ENCODE results near the gene PODXL. TPM values are rescaled to one million over a fixed set of nuclear protein-coding genes. Genes with fewer than 3 reads are reported as not detected.

The PODXL gene
- polyA plus RNA-seq, 2 of the 4 experiments (the other 2 are of a cell fraction) = 13.2 to 35.3 TPM

DNA sequence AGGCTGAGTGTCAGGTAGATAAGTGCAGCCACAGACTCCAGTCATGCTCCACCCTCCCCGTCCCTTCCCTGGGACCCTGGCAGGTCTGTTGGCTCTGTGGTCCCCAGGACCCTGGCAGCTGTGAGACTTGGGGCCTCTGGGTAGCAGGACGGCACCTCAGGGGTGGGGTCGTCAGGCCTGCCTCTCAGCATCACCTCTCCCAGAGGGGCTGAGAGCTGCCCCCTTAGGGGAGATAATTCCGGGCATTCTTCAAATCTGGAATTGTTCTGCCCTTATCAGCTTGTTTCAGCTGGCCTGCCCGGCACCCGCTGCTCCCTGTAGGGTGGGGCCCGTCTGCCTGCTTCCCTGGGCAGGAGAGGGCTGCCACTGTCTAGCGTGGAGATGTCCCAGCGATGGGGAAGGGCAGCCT, 23.3 kb downstream of the PODXL start:
- Histone ChIP-seq H3K9me3 (no peaks in the 10 kb centered on the region), H3K4me3 (no peak overlapping the region), H3K27ac (no peak overlapping the region), H3K4me2 (no peak overlapping the region), H3K4me1 (peaks cover 7% of the 10 kb centered on the region)
- WGBS (ENCODE audit: missing lambda C conversion rate) = 76% methylated on average over 7 of the region's 9 CpGs
- POLR2A ChIA-PET = no interaction called here
- FAIRE-seq (no peak), DNase-seq (ENCODE audit: low read depth in 1 of 2, low spot score in 1 of 2) (no peak), ATAC-seq (no peak; a peak in 1 of 6 replicates)
- TF ChIP-seq HOXA7 (CRISPR knock-in tag; IDR thresholded peaks at IDR 0.05) (no peak), CBX2 (IDR thresholded peaks at IDR 0.05; ENCODE audit: borderline replicate concordance, low read depth) (no peak), JUN (IDR thresholded peaks at IDR 0.05) (no peak), PHF8 (IDR thresholded peaks at IDR 0.05; ENCODE audit: borderline replicate concordance, low read depth) (no peak), SREBF2 (IDR thresholded peaks at IDR 0.05) (no peak), CEBPB (IDR thresholded peaks at IDR 0.05) (no peak), FOSL2 (IDR thresholded peaks at IDR 0.05) (no peak), FOSL2 (CRISPR knock-in tag; IDR thresholded peaks at IDR 0.05) (no peak), FOXS1 (CRISPR knock-in tag; IDR thresholded peaks at IDR 0.05) (no peak), PBX3 (IDR thresholded peaks at IDR 0.05) (no peak), ESRRA (IDR thresholded peaks at IDR 0.05; ENCODE audit: borderline replicate concordance, low read length) (no peak), GATA3 (IDR thresholded peaks at IDR 0.05; ENCODE audit: borderline replicate concordance) (no peak), E2F6 (IDR thresholded peaks at IDR 0.05; ENCODE audit: borderline replicate concordance, low read depth) (no peak), ATOH8 (CRISPR knock-in tag; IDR thresholded peaks at IDR 0.05; ENCODE audit: low read depth) (no peak), NR3C1 (IDR thresholded peaks at IDR 0.05) (no peak), RAD21 (conservative IDR thresholded peaks at IDR 0.05 in 1 of 2, IDR thresholded peaks at IDR 0.05 in 1 of 2) (no peak), RFX5 (IDR thresholded peaks at IDR 0.05) (no peak), BCL3 (IDR thresholded peaks at IDR 0.05) (no peak)
- TF ChIP-seq, protein P1, sequence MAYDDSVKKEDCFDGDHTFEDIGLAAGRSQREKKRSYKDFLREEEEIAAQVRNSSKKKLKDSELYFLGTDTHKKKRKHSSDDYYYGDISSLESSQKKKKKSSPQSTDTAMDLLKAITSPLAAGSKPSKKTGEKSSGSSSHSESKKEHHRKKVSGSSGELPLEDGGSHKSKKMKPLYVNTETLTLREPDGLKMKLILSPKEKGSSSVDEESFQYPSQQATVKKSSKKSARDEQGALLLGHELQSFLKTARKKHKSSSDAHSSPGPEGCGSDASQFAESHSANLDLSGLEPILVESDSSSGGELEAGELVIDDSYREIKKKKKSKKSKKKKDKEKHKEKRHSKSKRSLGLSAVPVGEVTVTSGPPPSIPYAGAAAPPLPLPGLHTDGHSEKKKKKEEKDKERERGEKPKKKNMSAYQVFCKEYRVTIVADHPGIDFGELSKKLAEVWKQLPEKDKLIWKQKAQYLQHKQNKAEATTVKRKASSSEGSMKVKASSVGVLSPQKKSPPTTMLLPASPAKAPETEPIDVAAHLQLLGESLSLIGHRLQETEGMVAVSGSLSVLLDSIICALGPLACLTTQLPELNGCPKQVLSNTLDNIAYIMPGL (CRISPR knock-in tag; IDR thresholded peaks at IDR 0.05; ENCODE audit: borderline replicate concordance) = no peak
- CTCF ChIA-PET = interaction anchor here (1.2 to 4.7 kb wide), 4 partner anchors 13 to 122 kb away, joined by 4 to 27 read pairs (median 6); no protein-coding TSS in a partner anchor

DNA sequence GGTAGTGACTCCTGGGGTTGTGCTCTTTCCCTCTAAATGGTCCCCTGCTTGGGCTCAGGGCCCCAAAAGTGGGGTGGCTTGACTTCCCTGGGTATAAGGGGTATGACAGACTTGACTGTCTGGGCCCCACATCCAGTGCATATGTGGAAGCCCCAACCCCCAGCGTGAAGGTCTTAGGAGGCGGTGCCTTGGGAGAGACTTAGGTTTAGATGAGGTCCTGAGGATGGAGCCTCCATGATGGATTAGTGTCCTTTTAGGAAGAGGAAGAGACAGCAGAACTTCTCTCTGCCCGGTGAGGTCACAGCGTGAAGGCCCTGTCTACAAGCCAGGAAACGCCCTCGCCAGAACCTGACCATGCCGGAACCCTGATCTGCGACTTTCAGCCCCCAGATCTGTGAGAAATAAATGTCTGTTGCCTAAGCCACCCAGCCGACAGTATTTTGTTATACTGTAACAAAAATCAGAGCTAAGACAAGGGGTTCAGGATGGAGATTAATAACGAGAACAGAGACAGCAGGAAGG, 23.8 kb downstream of the PODXL start:
- no peak for DNase-seq (ENCODE audit: low read depth in 1 of 2, low spot score in 1 of 2)
- no peak for TF ChIP-seq ESRRA (IDR thresholded peaks at IDR 0.05; ENCODE audit: borderline replicate concordance, low read length)
- TF ChIP-seq ZFP36 (IDR thresholded peaks at IDR 0.05; ENCODE audit: borderline replicate concordance, partially characterized antibody) = no peak
- no peak for TF ChIP-seq BHLHE40 (IDR thresholded peaks at IDR 0.05; ENCODE audit: low read depth, low read length)
- TF ChIP-seq, protein P2, sequence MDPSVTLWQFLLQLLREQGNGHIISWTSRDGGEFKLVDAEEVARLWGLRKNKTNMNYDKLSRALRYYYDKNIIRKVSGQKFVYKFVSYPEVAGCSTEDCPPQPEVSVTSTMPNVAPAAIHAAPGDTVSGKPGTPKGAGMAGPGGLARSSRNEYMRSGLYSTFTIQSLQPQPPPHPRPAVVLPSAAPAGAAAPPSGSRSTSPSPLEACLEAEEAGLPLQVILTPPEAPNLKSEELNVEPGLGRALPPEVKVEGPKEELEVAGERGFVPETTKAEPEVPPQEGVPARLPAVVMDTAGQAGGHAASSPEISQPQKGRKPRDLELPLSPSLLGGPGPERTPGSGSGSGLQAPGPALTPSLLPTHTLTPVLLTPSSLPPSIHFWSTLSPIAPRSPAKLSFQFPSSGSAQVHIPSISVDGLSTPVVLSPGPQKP (IDR thresholded peaks at IDR 0.05; ENCODE audit: low read depth, low read length) = no peak
- no peak for TF ChIP-seq RARB (CRISPR knock-in tag; IDR thresholded peaks at IDR 0.05)
- TF ChIP-seq HOXB13 (CRISPR knock-in tag; IDR thresholded peaks at IDR 0.05; ENCODE audit: low read depth) = no peak
- no peak for TF ChIP-seq HEYL (CRISPR knock-in tag; IDR thresholded peaks at IDR 0.05)
- no peak for TF ChIP-seq FOXS1 (CRISPR knock-in tag; IDR thresholded peaks at IDR 0.05)
- no peak for TF ChIP-seq MYC (IDR thresholded peaks at IDR 0.05; ENCODE audit: borderline replicate concordance, low read length)
- no peak for TF ChIP-seq ZSCAN20 (CRISPR knock-in tag; IDR thresholded peaks at IDR 0.05)
- no peak for TF ChIP-seq RAD21 (conservative IDR thresholded peaks at IDR 0.05 in 1 of 2, IDR thresholded peaks at IDR 0.05 in 1 of 2)
- no peak for TF ChIP-seq SREBF2 (IDR thresholded peaks at IDR 0.05)
- no peak for TF ChIP-seq POLR2AphosphoS2 (conservative IDR thresholded peaks at IDR 0.05; ENCODE audit: low read length)
- H3K9me3 ChIP-seq = no peaks in the 10 kb centered on the region
- POLR2A ChIA-PET = no interaction called here
- H3K4me2 ChIP-seq = no peak overlapping the region
- H3K4me3 ChIP-seq = no peak overlapping the region
- H3K27ac ChIP-seq = no peak overlapping the region
- 80% methylated on average over 10 of the region's 10 CpGs for WGBS (ENCODE audit: missing lambda C conversion rate)
- ATAC-seq = 0 out of 6 replicates have a peak, but pooled peaks of 1 of the 2 experiments have one; percentile 22
- no peak for FAIRE-seq
- peaks cover 1% of the 10 kb centered on the region; the same call in 2 of the 3 replicates for H3K4me1 ChIP-seq
- CTCF ChIA-PET = interaction anchor here (1.2 to 1.6 kb wide), 3 partner anchors 18 to 122 kb away, joined by 4 to 8 read pairs (median 5); no protein-coding TSS in a partner anchor

All from A549 (cell line).